ENCODE data around the gene PARP14.

GRCh38 chr3:122662505-122662904 is 18.1 kb upstream of the PARP14 start:
- TF ChIP-seq CTCF (conservative IDR thresholded peaks at IDR 0.05; ENCODE audit: low read depth, low read length) = no peak
- TF ChIP-seq EZH2 (IDR thresholded peaks at IDR 0.05; ENCODE audit: low read length, unreplicated experiment) = no peak
- TF ChIP-seq EZH2phosphoT487 (IDR thresholded peaks at IDR 0.05; ENCODE audit: borderline replicate concordance, low read length) = no peak
